GM12872 (cell line): ENCODE data around the gene SPATS2L.

Experiments
- CTCF ChIP-seq: IDR thresholded peaks from 3 replicates; pipeline ENCODE4 v1.5.1; 2011; ENCODE audit warnings: low read depth, mild to moderate bottlenecking, low read length, moderate library complexity; ENCODE audit not compliant: insufficient read depth

SPATS2L gene

GRCh38 chr2:200406379-200406778 is 99.9 kb downstream of the SPATS2L start:
- no peak for TF ChIP-seq CTCF

- TF ChIP-seq CTCF, result no peak
Observed at GRCh38 chr2:200408428-200409316, 102.2 kb downstream of the SPATS2L start.

GRCh38 chr2:200411831-200412230 is 105.3 kb downstream of the SPATS2L start:
- no peak for TF ChIP-seq CTCF

GRCh38 chr2:200414367-200414766 is 107.9 kb downstream of the SPATS2L start:
- TF ChIP-seq CTCF, result no peak

GRCh38 chr2:200415455-200415854 is 109.0 kb downstream of the SPATS2L start:
- no peak for TF ChIP-seq CTCF

GRCh38 chr2:200416878-200417277 is 110.4 kb downstream of the SPATS2L start:
- no peak for TF ChIP-seq CTCF

- no peak for TF ChIP-seq CTCF
Observed at GRCh38 chr2:200417366-200417765, 110.9 kb downstream of the SPATS2L start.
